ENCODE data around the gene KCNF1.

The KCNF1 gene

GRCh38 chr2:10946394-10946793 lies 34.7 kb downstream of the KCNF1 start:
- no peak for TF ChIP-seq CTCF (IDR thresholded peaks at IDR 0.05; ENCODE audit: insufficient read depth, missing control alignments)
- DNase-seq (ENCODE audit: insufficient read length, low spot score) = no peak
- no peak for FAIRE-seq

- FAIRE-seq (no peak), DNase-seq (ENCODE audit: insufficient read length, low spot score) (no peak)
- TF ChIP-seq CTCF (IDR thresholded peaks at IDR 0.05; ENCODE audit: insufficient read depth, missing control alignments) = no peak
These were observed 35.3 kb downstream of the KCNF1 start for GRCh38 chr2:10947005-10947440.

- TF ChIP-seq CTCF (IDR thresholded peaks at IDR 0.05; ENCODE audit: insufficient read depth, missing control alignments) = no peak
- DNase-seq (ENCODE audit: insufficient read length, low spot score) (no peak), FAIRE-seq (no peak)
These were observed 35.9 kb downstream of the KCNF1 start for GRCh38 chr2:10947446-10948187.

- FAIRE-seq = no peak
- TF ChIP-seq CTCF (IDR thresholded peaks at IDR 0.05; ENCODE audit: insufficient read depth, missing control alignments) = no peak
These were observed 36.4 kb downstream of the KCNF1 start for GRCh38 chr2:10948188-10948564.

GRCh38 chr2:10948606-10949230 lies 37.0 kb downstream of the KCNF1 start:
- no peak for DNase-seq (ENCODE audit: insufficient read length, low spot score)
- FAIRE-seq = no peak
- TF ChIP-seq CTCF (IDR thresholded peaks at IDR 0.05; ENCODE audit: insufficient read depth, missing control alignments) = no peak

More at GRCh38 chr2:10948188-10948564, 36.4 kb downstream of the KCNF1 start:
- no peak for DNase-seq (ENCODE audit: insufficient read length, low spot score)

- no peak for FAIRE-seq
- no peak for DNase-seq (ENCODE audit: insufficient read length, low spot score)
These were observed 38.1 kb downstream of the KCNF1 start for GRCh38 chr2:10949835-10950234.

More at GRCh38 chr2:10949835-10950234, 38.1 kb downstream of the KCNF1 start:
- TF ChIP-seq CTCF (IDR thresholded peaks at IDR 0.05; ENCODE audit: insufficient read depth, missing control alignments) = no peak

All from D721Med (cell line).